ENCODE measurements around the gene TEX261.

DNA sequence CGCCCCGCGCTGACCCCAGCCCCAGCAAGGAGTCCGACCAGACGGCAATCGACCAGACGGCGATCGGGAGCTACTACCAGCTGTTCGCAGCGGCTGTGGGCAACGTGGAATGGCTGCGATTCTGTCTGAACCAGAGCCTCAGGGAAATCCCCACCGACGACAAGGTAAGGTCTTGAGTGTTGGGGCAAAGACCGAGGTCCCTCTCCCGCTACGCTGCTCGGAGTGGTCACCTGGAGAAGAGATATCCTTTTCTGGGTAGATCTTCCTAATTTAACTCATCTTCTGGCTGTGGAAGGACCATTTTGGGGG, 15.5 kb downstream of the TEX261 start:
- TF ChIP-seq, protein P1, sequence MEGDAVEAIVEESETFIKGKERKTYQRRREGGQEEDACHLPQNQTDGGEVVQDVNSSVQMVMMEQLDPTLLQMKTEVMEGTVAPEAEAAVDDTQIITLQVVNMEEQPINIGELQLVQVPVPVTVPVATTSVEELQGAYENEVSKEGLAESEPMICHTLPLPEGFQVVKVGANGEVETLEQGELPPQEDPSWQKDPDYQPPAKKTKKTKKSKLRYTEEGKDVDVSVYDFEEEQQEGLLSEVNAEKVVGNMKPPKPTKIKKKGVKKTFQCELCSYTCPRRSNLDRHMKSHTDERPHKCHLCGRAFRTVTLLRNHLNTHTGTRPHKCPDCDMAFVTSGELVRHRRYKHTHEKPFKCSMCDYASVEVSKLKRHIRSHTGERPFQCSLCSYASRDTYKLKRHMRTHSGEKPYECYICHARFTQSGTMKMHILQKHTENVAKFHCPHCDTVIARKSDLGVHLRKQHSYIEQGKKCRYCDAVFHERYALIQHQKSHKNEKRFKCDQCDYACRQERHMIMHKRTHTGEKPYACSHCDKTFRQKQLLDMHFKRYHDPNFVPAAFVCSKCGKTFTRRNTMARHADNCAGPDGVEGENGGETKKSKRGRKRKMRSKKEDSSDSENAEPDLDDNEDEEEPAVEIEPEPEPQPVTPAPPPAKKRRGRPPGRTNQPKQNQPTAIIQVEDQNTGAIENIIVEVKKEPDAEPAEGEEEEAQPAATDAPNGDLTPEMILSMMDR (IDR thresholded peaks at IDR 0.05; ENCODE audit: insufficient read depth, low read length) = no peak
- TF ChIP-seq GABPA (IDR thresholded peaks at IDR 0.05; ENCODE audit: low read depth) (no peak), POLR2AphosphoS5 (IDR thresholded peaks at IDR 0.05; ENCODE audit: low read depth) (no peak)

Data from HL-60 (cell line).